ENCODE measurements around the gene UVRAG.

The UVRAG gene

DNA sequence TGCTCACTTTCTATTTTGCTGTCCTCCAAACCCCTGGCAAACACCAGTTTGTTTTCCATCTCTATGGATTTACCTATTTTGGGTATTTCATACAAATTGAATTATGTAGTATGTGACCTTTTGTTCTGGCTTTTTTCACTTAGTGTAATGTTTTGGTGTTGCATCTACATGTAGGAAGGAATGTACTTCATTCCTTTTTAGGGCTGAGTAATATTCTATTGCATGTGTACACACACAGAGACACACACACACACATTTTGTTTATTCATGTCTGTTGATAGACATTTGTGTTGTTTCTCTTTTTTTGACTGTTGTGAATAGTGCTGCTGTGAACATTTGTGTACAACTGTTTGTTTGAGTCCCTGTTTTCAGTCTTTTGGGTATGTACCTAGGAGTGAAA, 90.4 kb downstream of the UVRAG start:
- H3K4me2 ChIP-seq (ENCODE audit: low read length) = no peak overlapping the region

GRCh38 chr11:75907906-75908527, 93.0 kb downstream of the UVRAG start:
- no peaks in the 10 kb centered on the region for H3K27me3 ChIP-seq (ENCODE audit: control insufficient read depth, insufficient read depth, low read length)
- no peaks in the 10 kb centered on the region for H3K4me1 ChIP-seq
- peaks cover 5% of the 10 kb centered on the region for H3K79me2 ChIP-seq
- H2AFZ ChIP-seq = no peak overlapping the region
- no peaks in the 10 kb centered on the region for H3K36me3 ChIP-seq (ENCODE audit: control insufficient read depth, insufficient read depth, low read length)
- no peak overlapping the region for H3K4me3 ChIP-seq (ENCODE audit: low read depth, low read length)
- H3K9ac ChIP-seq = no peak overlapping the region
- H3K9me3 ChIP-seq (ENCODE audit: control insufficient read depth, low read length) = no peaks in the 10 kb centered on the region
- H3K4me2 ChIP-seq (ENCODE audit: low read length) = no peak overlapping the region
- TF ChIP-seq, protein P1, sequence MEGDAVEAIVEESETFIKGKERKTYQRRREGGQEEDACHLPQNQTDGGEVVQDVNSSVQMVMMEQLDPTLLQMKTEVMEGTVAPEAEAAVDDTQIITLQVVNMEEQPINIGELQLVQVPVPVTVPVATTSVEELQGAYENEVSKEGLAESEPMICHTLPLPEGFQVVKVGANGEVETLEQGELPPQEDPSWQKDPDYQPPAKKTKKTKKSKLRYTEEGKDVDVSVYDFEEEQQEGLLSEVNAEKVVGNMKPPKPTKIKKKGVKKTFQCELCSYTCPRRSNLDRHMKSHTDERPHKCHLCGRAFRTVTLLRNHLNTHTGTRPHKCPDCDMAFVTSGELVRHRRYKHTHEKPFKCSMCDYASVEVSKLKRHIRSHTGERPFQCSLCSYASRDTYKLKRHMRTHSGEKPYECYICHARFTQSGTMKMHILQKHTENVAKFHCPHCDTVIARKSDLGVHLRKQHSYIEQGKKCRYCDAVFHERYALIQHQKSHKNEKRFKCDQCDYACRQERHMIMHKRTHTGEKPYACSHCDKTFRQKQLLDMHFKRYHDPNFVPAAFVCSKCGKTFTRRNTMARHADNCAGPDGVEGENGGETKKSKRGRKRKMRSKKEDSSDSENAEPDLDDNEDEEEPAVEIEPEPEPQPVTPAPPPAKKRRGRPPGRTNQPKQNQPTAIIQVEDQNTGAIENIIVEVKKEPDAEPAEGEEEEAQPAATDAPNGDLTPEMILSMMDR (IDR thresholded peaks at IDR 0.05) = no peak
- H3K27ac ChIP-seq = no peak overlapping the region

More for the DNA sequence above, 90.4 kb downstream of the UVRAG start:
- H3K4me1 ChIP-seq = no peaks in the 10 kb centered on the region
- no peaks in the 10 kb centered on the region for H3K27me3 ChIP-seq (ENCODE audit: control insufficient read depth, insufficient read depth, low read length)
- H3K79me2 ChIP-seq = peaks cover 7% of the 10 kb centered on the region
- H2AFZ ChIP-seq = no peak overlapping the region
- H3K27ac ChIP-seq = no peak overlapping the region
- no peaks in the 10 kb centered on the region for H3K36me3 ChIP-seq (ENCODE audit: control insufficient read depth, insufficient read depth, low read length)
- TF ChIP-seq, protein P1 (IDR thresholded peaks at IDR 0.05) = no peak
- no peak overlapping the region for H3K9ac ChIP-seq
- no peak overlapping the region for H3K4me3 ChIP-seq (ENCODE audit: low read depth, low read length)
- H3K9me3 ChIP-seq (ENCODE audit: control insufficient read depth, low read length) = no peaks in the 10 kb centered on the region

- Histone ChIP-seq H3K9me3 (ENCODE audit: control insufficient read depth, low read length) (no peaks in the 10 kb centered on the region), H3K36me3 (ENCODE audit: control insufficient read depth, insufficient read depth, low read length) (no peaks in the 10 kb centered on the region), H3K4me1 (no peaks in the 10 kb centered on the region), H3K9ac (no peak overlapping the region), H3K4me2 (ENCODE audit: low read length) (no peak overlapping the region), H2AFZ (no peak overlapping the region), H3K79me2 (peaks cover under 1% of the 10 kb centered on the region), H3K4me3 (ENCODE audit: low read depth, low read length) (no peak overlapping the region), H3K27me3 (ENCODE audit: control insufficient read depth, insufficient read depth, low read length) (no peaks in the 10 kb centered on the region), H3K27ac (no peak overlapping the region)
- TF ChIP-seq, protein P1 (IDR thresholded peaks at IDR 0.05) = no peak
These were observed 95.6 kb downstream of the UVRAG start for GRCh38 chr11:75910426-75911145.

- H3K9ac ChIP-seq = no peak overlapping the region
- H3K79me2 ChIP-seq = no peaks in the 10 kb centered on the region
- no peak overlapping the region for H3K4me2 ChIP-seq (ENCODE audit: low read length)
- no peak overlapping the region for H2AFZ ChIP-seq
- H3K9me3 ChIP-seq (ENCODE audit: control insufficient read depth, low read length) = no peaks in the 10 kb centered on the region
- H3K4me3 ChIP-seq (ENCODE audit: low read depth, low read length) = no peak overlapping the region
- TF ChIP-seq, protein P1 (IDR thresholded peaks at IDR 0.05) = no peak
- no peaks in the 10 kb centered on the region for H3K27me3 ChIP-seq (ENCODE audit: control insufficient read depth, insufficient read depth, low read length)
- no peaks in the 10 kb centered on the region for H3K36me3 ChIP-seq (ENCODE audit: control insufficient read depth, insufficient read depth, low read length)
- H3K27ac ChIP-seq = no peak overlapping the region
- no peaks in the 10 kb centered on the region for H3K4me1 ChIP-seq
These were observed 96.4 kb downstream of the UVRAG start for GRCh38 chr11:75911459-75911858.

Data from parathyroid adenoma (tissue), 2 donors.